GM12878 (cell line): ENCODE measurements around the gene TRIM25. TPM values are rescaled to one million over a fixed set of nuclear protein-coding genes. Genes with fewer than 3 reads are reported as not detected.

Experiments
- CBX3 ChIP-seq: fragments of 200-600 bp; sonication (generic); IDR thresholded peaks from 2 replicates; pipeline ENCODE4 v1.6.1; 2016; ENCODE audit warnings: low read depth, borderline replicate concordance
- IKZF1 ChIP-seq: fragments of 450-650 bp; conservative IDR thresholded peaks from 2 replicates; pipeline ENCODE4 v1.6.1; 2017; ENCODE audit warnings: antibody characterized with exemption, mild to moderate bottlenecking
- LARP7 ChIP-seq: fragments of 450-650 bp; IDR thresholded peaks from 2 replicates; pipeline ENCODE4 v1.6.1; 2017; ENCODE audit warnings: mild to moderate bottlenecking
- MXI1 ChIP-seq: fragments of 150-350 bp; IDR thresholded peaks from 2 replicates; pipeline ENCODE4 v1.6.1; 2011; ENCODE audit warnings: low read depth, mild to moderate bottlenecking, inconsistent platforms, low read length, improper control_type of control experiment
- NFYA ChIP-seq: IDR thresholded peaks from 2 replicates; pipeline ENCODE4 v1.6.1; 2011; ENCODE audit warnings: low read depth, mild to moderate bottlenecking, low read length, improper control_type of control experiment, borderline replicate concordance
- NR2F1 ChIP-seq: fragments of 450-650 bp; conservative IDR thresholded peaks from 2 replicates; pipeline ENCODE4 v1.6.1; 2017; ENCODE audit warnings: mild to moderate bottlenecking
- POLR2AphosphoS2 ChIP-seq: IDR thresholded peaks from 2 replicates; pipeline ENCODE4 v1.6.1; 2011; ENCODE audit warnings: low read depth, mild to moderate bottlenecking, low read length, improper control_type of control experiment, moderate library complexity
- SMAD1 ChIP-seq: fragments of 450-650 bp; IDR thresholded peaks from 2 replicates; pipeline ENCODE4 v1.6.1; 2018; ENCODE audit warnings: mild to moderate bottlenecking, low read depth; ENCODE audit not compliant: partially characterized antibody
- SMARCA5 ChIP-seq: fragments of 450-650 bp; IDR thresholded peaks from 2 replicates; pipeline ENCODE4 v1.6.1; 2017; ENCODE audit warnings: mild to moderate bottlenecking
- SREBF2 ChIP-seq: IDR thresholded peaks from 2 replicates; pipeline ENCODE4 v1.6.1; 2012; ENCODE audit warnings: mild to moderate bottlenecking, low read length
- SUPT20H ChIP-seq: IDR thresholded peaks from 2 replicates; pipeline ENCODE4 v1.6.1; 2011; ENCODE audit warnings: low read depth, mild to moderate bottlenecking, low read length, moderate library complexity, borderline replicate concordance; ENCODE audit not compliant: control insufficient read depth
- TARDBP ChIP-seq: IDR thresholded peaks from 2 replicates; pipeline ENCODE4 v1.6.1; 2016; ENCODE audit warnings: borderline replicate concordance
- USF2 ChIP-seq: IDR thresholded peaks from 2 replicates; pipeline ENCODE4 v1.6.1; 2011; ENCODE audit warnings: low read depth, low read length, improper control_type of control experiment, borderline replicate concordance
- YY1 ChIP-seq: IDR thresholded peaks from 2 replicates; pipeline ENCODE4 v1.6.1; 2011; ENCODE audit warnings: low read depth, mild to moderate bottlenecking, low read length
- ZNF217 ChIP-seq: fragments of 450-650 bp; IDR thresholded peaks from 2 replicates; pipeline ENCODE4 v1.6.1; 2017; ENCODE audit warnings: antibody characterized with exemption, mild to moderate bottlenecking
- ZNF687 ChIP-seq: fragments of 450-650 bp; IDR thresholded peaks from 2 replicates; pipeline ENCODE4 v1.6.1; 2017; ENCODE audit warnings: mild to moderate bottlenecking, moderate library complexity
- ZZZ3 ChIP-seq: IDR thresholded peaks from 2 replicates; pipeline ENCODE4 v1.6.1; 2011; ENCODE audit warnings: low read depth; ENCODE audit not compliant: control insufficient read depth, insufficient read length
- polyA plus RNA-seq, 11 experiments: library from polyadenylated mRNA; depleted of rRNA in 4 of 11; unstranded in 6 of 11; stranded (reverse) in 5 of 11; fragments of >200 nt; fragmentation: Nextera tagmentation in 4 of 11; fragmentation: Illumina TruSeq in 1 of 11; extraction: Ambion mirVana in 4 of 11; extraction: Trizol in 1 of 11; gene quantifications; 1 replicate in 1 of 11; 2 replicates in 10 of 11; pipeline versions ENCODE4 v1.2.1 to v1.2.3, GENCODE V29; 2011 to 2016; ENCODE audit warnings: inconsistent platforms in 2 of 11, missing spikeins in 2 of 11, low read depth in 1 of 11
- total RNA-seq, 4 experiments: library from RNA; depleted of rRNA in 3 of 4; stranded (reverse); fragments of >200 nt in 3 of 4; fragmentation: Illumina TruSeq in 1 of 4; extraction: Trizol in 1 of 4; gene quantifications; 2 replicates each; pipeline versions ENCODE4 v1.2.1 to v1.2.3, GENCODE V29; 2013 to 2021
- TF ChIP-seq, protein P1 (sequence below): fragments of 450-650 bp; formaldehyde crosslinking; IDR thresholded peaks from 2 replicates; pipeline ENCODE4 v1.4.0; 2020; ENCODE audit warnings: mild to moderate bottlenecking, moderate library complexity
- TF ChIP-seq, protein P2 (sequence below): fragments of 450-650 bp; IDR thresholded peaks from 2 replicates; pipeline ENCODE4 v1.6.1; 2017; ENCODE audit warnings: mild to moderate bottlenecking, moderate library complexity

Gene TRIM25
- total and polyA plus RNA-seq, 10 of the 15 experiments (the other 5 are each of a cell fraction or from before 2014, with no cell fraction given) = 10.5 to 123 (median 51.3) TPM

GRCh38 chr17:56908001-56908542, 5.8 kb downstream of the TRIM25 start (continued):
- TF ChIP-seq SUPT20H = no peak
- no peak for TF ChIP-seq USF2
- no peak for TF ChIP-seq SMAD1
- no peak for TF ChIP-seq TARDBP
- no peak for TF ChIP-seq SREBF2
- peak; percentile 85 for TF ChIP-seq MXI1
- no peak for TF ChIP-seq POLR2AphosphoS2
- TF ChIP-seq SMARCA5 = 0 out of 2 replicates have a peak, but pooled peaks have one; percentile 31
- TF ChIP-seq NR2F1 = no peak
- peak; percentile 69 for TF ChIP-seq IKZF1
- TF ChIP-seq ZNF217 = no peak
- TF ChIP-seq, protein P1, sequence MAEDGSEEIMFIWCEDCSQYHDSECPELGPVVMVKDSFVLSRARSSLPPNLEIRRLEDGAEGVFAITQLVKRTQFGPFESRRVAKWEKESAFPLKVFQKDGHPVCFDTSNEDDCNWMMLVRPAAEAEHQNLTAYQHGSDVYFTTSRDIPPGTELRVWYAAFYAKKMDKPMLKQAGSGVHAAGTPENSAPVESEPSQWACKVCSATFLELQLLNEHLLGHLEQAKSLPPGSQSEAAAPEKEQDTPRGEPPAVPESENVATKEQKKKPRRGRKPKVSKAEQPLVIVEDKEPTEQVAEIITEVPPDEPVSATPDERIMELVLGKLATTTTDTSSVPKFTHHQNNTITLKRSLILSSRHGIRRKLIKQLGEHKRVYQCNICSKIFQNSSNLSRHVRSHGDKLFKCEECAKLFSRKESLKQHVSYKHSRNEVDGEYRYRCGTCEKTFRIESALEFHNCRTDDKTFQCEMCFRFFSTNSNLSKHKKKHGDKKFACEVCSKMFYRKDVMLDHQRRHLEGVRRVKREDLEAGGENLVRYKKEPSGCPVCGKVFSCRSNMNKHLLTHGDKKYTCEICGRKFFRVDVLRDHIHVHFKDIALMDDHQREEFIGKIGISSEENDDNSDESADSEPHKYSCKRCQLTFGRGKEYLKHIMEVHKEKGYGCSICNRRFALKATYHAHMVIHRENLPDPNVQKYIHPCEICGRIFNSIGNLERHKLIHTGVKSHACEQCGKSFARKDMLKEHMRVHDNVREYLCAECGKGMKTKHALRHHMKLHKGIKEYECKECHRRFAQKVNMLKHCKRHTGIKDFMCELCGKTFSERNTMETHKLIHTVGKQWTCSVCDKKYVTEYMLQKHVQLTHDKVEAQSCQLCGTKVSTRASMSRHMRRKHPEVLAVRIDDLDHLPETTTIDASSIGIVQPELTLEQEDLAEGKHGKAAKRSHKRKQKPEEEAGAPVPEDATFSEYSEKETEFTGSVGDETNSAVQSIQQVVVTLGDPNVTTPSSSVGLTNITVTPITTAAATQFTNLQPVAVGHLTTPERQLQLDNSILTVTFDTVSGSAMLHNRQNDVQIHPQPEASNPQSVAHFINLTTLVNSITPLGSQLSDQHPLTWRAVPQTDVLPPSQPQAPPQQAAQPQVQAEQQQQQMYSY (CRISPR knock-in tag) = no peak
- TF ChIP-seq, protein P2, sequence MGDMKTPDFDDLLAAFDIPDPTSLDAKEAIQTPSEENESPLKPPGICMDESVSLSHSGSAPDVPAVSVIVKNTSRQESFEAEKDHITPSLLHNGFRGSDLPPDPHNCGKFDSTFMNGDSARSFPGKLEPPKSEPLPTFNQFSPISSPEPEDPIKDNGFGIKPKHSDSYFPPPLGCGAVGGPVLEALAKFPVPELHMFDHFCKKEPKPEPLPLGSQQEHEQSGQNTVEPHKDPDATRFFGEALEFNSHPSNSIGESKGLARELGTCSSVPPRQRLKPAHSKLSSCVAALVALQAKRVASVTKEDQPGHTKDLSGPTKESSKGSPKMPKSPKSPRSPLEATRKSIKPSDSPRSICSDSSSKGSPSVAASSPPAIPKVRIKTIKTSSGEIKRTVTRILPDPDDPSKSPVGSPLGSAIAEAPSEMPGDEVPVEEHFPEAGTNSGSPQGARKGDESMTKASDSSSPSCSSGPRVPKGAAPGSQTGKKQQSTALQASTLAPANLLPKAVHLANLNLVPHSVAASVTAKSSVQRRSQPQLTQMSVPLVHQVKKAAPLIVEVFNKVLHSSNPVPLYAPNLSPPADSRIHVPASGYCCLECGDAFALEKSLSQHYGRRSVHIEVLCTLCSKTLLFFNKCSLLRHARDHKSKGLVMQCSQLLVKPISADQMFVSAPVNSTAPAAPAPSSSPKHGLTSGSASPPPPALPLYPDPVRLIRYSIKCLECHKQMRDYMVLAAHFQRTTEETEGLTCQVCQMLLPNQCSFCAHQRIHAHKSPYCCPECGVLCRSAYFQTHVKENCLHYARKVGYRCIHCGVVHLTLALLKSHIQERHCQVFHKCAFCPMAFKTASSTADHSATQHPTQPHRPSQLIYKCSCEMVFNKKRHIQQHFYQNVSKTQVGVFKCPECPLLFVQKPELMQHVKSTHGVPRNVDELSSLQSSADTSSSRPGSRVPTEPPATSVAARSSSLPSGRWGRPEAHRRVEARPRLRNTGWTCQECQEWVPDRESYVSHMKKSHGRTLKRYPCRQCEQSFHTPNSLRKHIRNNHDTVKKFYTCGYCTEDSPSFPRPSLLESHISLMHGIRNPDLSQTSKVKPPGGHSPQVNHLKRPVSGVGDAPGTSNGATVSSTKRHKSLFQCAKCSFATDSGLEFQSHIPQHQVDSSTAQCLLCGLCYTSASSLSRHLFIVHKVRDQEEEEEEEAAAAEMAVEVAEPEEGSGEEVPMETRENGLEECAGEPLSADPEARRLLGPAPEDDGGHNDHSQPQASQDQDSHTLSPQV = no peak
- no peak for TF ChIP-seq LARP7
- TF ChIP-seq ZNF687 = no peak
- no peak for TF ChIP-seq YY1
- TF ChIP-seq ZZZ3 = no peak
- TF ChIP-seq CBX3 = no peak
- no peak for TF ChIP-seq NFYA
